H1 (cell line): Measurements from ENCODE around the gene POP7. TPM values are rescaled to one million over a fixed set of nuclear protein-coding genes. Genes with fewer than 3 reads are reported as not detected.

Experiments
- CTCF ChIA-PET: fragments of 300-600 bp; sonication (Branson Sonifier 250); formaldehyde crosslinking; loops from one replicate; lab custom pipeline; 2021; ENCODE audit not compliant: partially characterized antibody; lab: Charles Lee
- POLR2A ChIA-PET: fragments of 300-600 bp; sonication (Branson Sonifier 250); formaldehyde crosslinking; loops from one replicate; lab custom pipeline; 2021; ENCODE audit warnings: inconsistent platforms; ENCODE audit not compliant: partially characterized antibody; lab: Charles Lee
- DNase-seq, 2 experiments: peaks; one replicate each; pipeline versions ENCODE4 v3.0.0 to v3.0.0-alpha.2; 2010 to 2022; ENCODE audit warnings: low spot score in 2 of 2, low read depth in 1 of 2, mixed read lengths in 1 of 2
- FAIRE-seq: peaks from 2 replicates; lab custom pipeline; 2011; peaks lifted over from hg19 to GRCh38; lab: Jason Lieb, UNC
- H2AFZ ChIP-seq: 2 replicates; pipeline ENCODE4 v1.8.1; 2012; ENCODE audit warnings: low read length, inconsistent platforms
- H2AK5ac ChIP-seq: 2 replicates; pipeline ENCODE4 v1.6.1; 2013; ENCODE audit warnings: low read depth, low read length
- H2BK120ac ChIP-seq: replicated peaks from 2 replicates; pipeline ENCODE3; 2013; ENCODE audit warnings: low read depth, low read length, inconsistent platforms
- H2BK12ac ChIP-seq: 2 replicates; pipeline ENCODE4 v1.6.1; 2013; ENCODE audit warnings: low read depth, low read length
- H2BK15ac ChIP-seq: 2 replicates; pipeline ENCODE4 v1.6.1; 2013; ENCODE audit warnings: low read length
- H2BK20ac ChIP-seq: 2 replicates; pipeline ENCODE4 v1.6.1; 2013; ENCODE audit warnings: low read length
- H2BK5ac ChIP-seq: 2 replicates; pipeline ENCODE4 v1.6.1; 2013; ENCODE audit warnings: low read depth, low read length
- H3K14ac ChIP-seq: 2 replicates; pipeline ENCODE4 v1.6.1; 2013; ENCODE audit warnings: inconsistent platforms; ENCODE audit not compliant: insufficient read length
- H3K18ac ChIP-seq: 2 replicates; pipeline ENCODE4 v1.6.1; 2013; ENCODE audit warnings: low read length; ENCODE audit errors: extremely low read depth
- H3K23ac ChIP-seq: 2 replicates; pipeline ENCODE4 v1.6.1; 2013; ENCODE audit warnings: inconsistent platforms; ENCODE audit not compliant: insufficient read length
- H3K23me2 ChIP-seq: 2 replicates; pipeline ENCODE4 v1.6.1; 2013; ENCODE audit warnings: low read depth, low read length
- H3K27ac ChIP-seq: 2 replicates; pipeline ENCODE4 v1.6.1; 2011; ENCODE audit warnings: low read depth, low read length, inconsistent platforms
- H3K27me3 ChIP-seq, 4 experiments: replicated peaks in 1 of 4; 1 replicate in 1 of 4; 2 replicates in 3 of 4; pipeline versions ENCODE4 v1.6.1 to v1.8.1; 2011 to 2013; ENCODE audit warnings: low read length in 3 of 4, mild to moderate bottlenecking in 3 of 4, inconsistent platforms in 2 of 4, mixed read lengths in 2 of 4, moderate library complexity in 1 of 4; ENCODE audit not compliant: control insufficient read depth in 3 of 4, insufficient read depth in 3 of 4; ENCODE audit errors: extremely low read depth in 1 of 4
- H3K36me3 ChIP-seq, 4 experiments: 2 replicates each; pipeline versions ENCODE4 v1.6.1 to v1.8.1; 2011 to 2013; ENCODE audit warnings: mild to moderate bottlenecking in 4 of 4, low read length in 3 of 4, moderate library complexity in 2 of 4, control low read depth in 1 of 4, inconsistent platforms in 1 of 4; ENCODE audit not compliant: insufficient read depth in 4 of 4, control insufficient read depth in 2 of 4
- H3K4ac ChIP-seq: replicated peaks from 2 replicates; pipeline ENCODE3; 2013; ENCODE audit warnings: low read length, low read depth, mixed read lengths, inconsistent platforms; ENCODE audit not compliant: insufficient read length
- H3K4me1 ChIP-seq, 4 experiments: replicated peaks in 1 of 4; 1 replicate in 1 of 4; 2 replicates in 3 of 4; pipeline versions ENCODE4 v1.6.1 to v1.8.1; 2011 to 2013; ENCODE audit warnings: low read length in 3 of 4, inconsistent platforms in 2 of 4, mixed read lengths in 1 of 4; ENCODE audit not compliant: insufficient read depth in 4 of 4, control insufficient read depth in 3 of 4
- H3K4me2 ChIP-seq, 2 experiments: 2 replicates each; pipeline versions ENCODE4 v1.6.1 to v1.8.1; 2011 to 2013; ENCODE audit warnings: low read depth in 2 of 2, low read length in 2 of 2, control low read depth in 1 of 2, inconsistent platforms in 1 of 2, mild to moderate bottlenecking in 1 of 2; ENCODE audit not compliant: insufficient read depth in 1 of 2
- H3K4me3 ChIP-seq, 4 experiments: fragments of 200-600, 300-600 bp in 1 of 4; sonication (generic), shearing (Covaris generic), sonication (Bioruptor Twin) in 1 of 4; 2 replicates each; pipeline versions ENCODE4 v1.5.1 to v1.8.1; 2011 to 2016; ENCODE audit warnings: low read length in 4 of 4, low read depth in 3 of 4, control low read depth in 2 of 4, inconsistent platforms in 2 of 4, mild to moderate bottlenecking in 2 of 4, mixed read lengths in 1 of 4, moderate library complexity in 1 of 4; ENCODE audit not compliant: insufficient read depth in 2 of 4; ENCODE audit errors: extremely low read depth in 1 of 4
- H3K56ac ChIP-seq: replicated peaks from 2 replicates; pipeline ENCODE3; 2013; ENCODE audit warnings: low read depth, mild to moderate bottlenecking, mixed read lengths, low read length, inconsistent platforms; ENCODE audit not compliant: insufficient read length
- H3K79me1 ChIP-seq: 2 replicates; pipeline ENCODE4 v1.6.1; 2013; ENCODE audit warnings: low read depth, low read length, control low read depth
- H3K79me2 ChIP-seq, 2 experiments: 2 replicates each; pipeline versions ENCODE4 v1.6.1 to v1.8.1; 2012 to 2013; ENCODE audit warnings: low read length in 2 of 2, mild to moderate bottlenecking in 2 of 2, inconsistent platforms in 1 of 2; ENCODE audit not compliant: insufficient read depth in 2 of 2, control insufficient read depth in 1 of 2
- H3K9ac ChIP-seq, 4 experiments: replicated peaks in 1 of 4; 1 replicate in 1 of 4; 2 replicates in 3 of 4; pipeline versions ENCODE4 v1.6.1 to v1.8.1; 2011 to 2013; ENCODE audit warnings: low read depth in 3 of 4, low read length in 3 of 4, control low read depth in 2 of 4, mild to moderate bottlenecking in 2 of 4, moderate library complexity in 2 of 4, inconsistent platforms in 1 of 4; ENCODE audit errors: extremely low read depth in 1 of 4
- H3K9me3 ChIP-seq, 2 experiments: 2 replicates each; pipeline versions ENCODE4 v1.6.1 to v1.8.1; 2012 to 2013; ENCODE audit warnings: mild to moderate bottlenecking in 2 of 2, moderate library complexity in 2 of 2, control low read depth in 1 of 2, inconsistent platforms in 1 of 2, low read depth in 1 of 2, low read length in 1 of 2, mixed read lengths in 1 of 2; ENCODE audit not compliant: insufficient read depth in 2 of 2
- H4K20me1 ChIP-seq, 2 experiments: replicated peaks in 1 of 2; 2 replicates each; pipeline versions ENCODE3 to v1.8.1; 2011 to 2013; ENCODE audit warnings: inconsistent platforms in 2 of 2, low read length in 2 of 2, mild to moderate bottlenecking in 1 of 2; ENCODE audit not compliant: insufficient read depth in 2 of 2, control insufficient read depth in 1 of 2
- H4K5ac ChIP-seq: 2 replicates; pipeline ENCODE4 v1.6.1; 2013; ENCODE audit warnings: low read length, low read depth, mixed read lengths, inconsistent platforms; ENCODE audit not compliant: insufficient read length
- H4K8ac ChIP-seq: 2 replicates; pipeline ENCODE4 v1.8.0; 2013; ENCODE audit warnings: mild to moderate bottlenecking, moderate library complexity, low read length, inconsistent platforms; ENCODE audit not compliant: insufficient read depth; ENCODE audit errors: extremely low read depth
- H4K91ac ChIP-seq: replicated peaks from 2 replicates; pipeline ENCODE3; 2013; ENCODE audit warnings: low read length, mixed read lengths, inconsistent platforms; ENCODE audit not compliant: insufficient read length
- BCL11A ChIP-seq, 2 experiments: IDR thresholded peaks; one replicate each; pipeline ENCODE4 v1.6.1; 2011; ENCODE audit warnings: low read depth in 2 of 2, low read length in 2 of 2, mild to moderate bottlenecking in 2 of 2
- GTF2F1 ChIP-seq: IDR thresholded peaks from 2 replicates; pipeline ENCODE4 v1.6.1; 2012; ENCODE audit warnings: low read depth, low read length, improper control_type of control experiment, borderline replicate concordance
- POLR2A ChIP-seq, 2 experiments: IDR thresholded peaks; 1 replicate in 1 of 2; 2 replicates in 1 of 2; pipeline ENCODE4 v1.6.1; 2011; ENCODE audit warnings: low read depth in 2 of 2, low read length in 2 of 2, mild to moderate bottlenecking in 2 of 2; ENCODE audit errors: control extremely low read depth in 1 of 2
- POLR2AphosphoS5 ChIP-seq: IDR thresholded peaks from 2 replicates; pipeline ENCODE4 v1.6.1; 2011; ENCODE audit warnings: low read depth, low read length
- WGBS, 2 experiments: shearing (Covaris generic) in 1 of 2; methylation state at CpG; one replicate each; pipeline versions ENCODE4 v1.1.6 to v1.1.7; 2013 to 2015; ENCODE audit warnings: low lambda C conversion rate in 2 of 2, mixed read lengths in 2 of 2, inconsistent platforms in 1 of 2, low coverage in 1 of 2, missing lambda C conversion rate in 1 of 2; ENCODE audit not compliant: insufficient replicate concordance in 2 of 2, insufficient coverage in 1 of 2, insufficient read length in 1 of 2; ENCODE audit errors: extremely low coverage in 1 of 2, missing lambda C conversion rate in 1 of 2; 5-methylcytosine and 5-hydroxymethylcytosine counted together
- polyA plus RNA-seq, 7 experiments: library from polyadenylated mRNA; depleted of rRNA in 3 of 7; stranded (reverse) in 5 of 7; unstranded in 2 of 7; fragments of >200 nt in 5 of 7; fragments of 200-250 nt in 2 of 7; gene quantifications; 1 replicate in 5 of 7; 2 replicates in 1 of 7; 4 replicates in 1 of 7; pipeline versions ENCODE4 v1.2.1 to v1.2.3, GENCODE V29; 2011 to 2013; ENCODE audit warnings: missing spikeins in 2 of 7, mixed read lengths in 2 of 7
- total RNA-seq: library from RNA; stranded (reverse); fragmentation: NEBNext Ultra II Directional; extraction: Animal tissue kit (Norgen Biotek cat#: 25700); gene quantifications from 2 replicates; pipeline ENCODE4 v1.2.1, GENCODE V29; 2021

POP7 gene
- total and polyA plus RNA-seq, 2 of the 8 experiments (the other 6 are each of a cell fraction or from before 2014, with no cell fraction given), result 92.5 to 135 TPM

GRCh38 chr7:100677308-100678267 lies 28.3 kb upstream of the POP7 start:
- Histone ChIP-seq H2BK15ac (no peak overlapping the region), H3K9me3 (no peaks in the 10 kb centered on the region), H4K8ac (peak overlapping the region; percentile 75), H3K18ac (no peak overlapping the region), H3K27me3 (peaks cover 0 to 2% (median 1%) of the 10 kb centered on the region in 4 experiments; a peak in 3 of 7 replicates), H3K4me2 (no peak overlapping the region), H3K23ac (no peak overlapping the region), H4K91ac (no peak overlapping the region)
- no peak for TF ChIP-seq GTF2F1
- TF ChIP-seq POLR2A (IDR thresholded peaks at IDR 0.05; ENCODE audit: control extremely low read depth in 1 of 2, low read depth in 2 of 2, low read length in 2 of 2), result peak in 1 of 2 experiments; percentile 8; a peak in 1 of 3 replicates
- no peak for TF ChIP-seq BCL11A (IDR thresholded peaks at IDR 0.05; ENCODE audit: low read depth in 2 of 2, low read length in 2 of 2)
- 0 out of 2 replicates have a peak, but pooled peaks have one; percentile 37 for TF ChIP-seq POLR2AphosphoS5
- TF ChIP-seq, all 59 proteins: peak for 2
- Histone ChIP-seq H4K5ac (no peak overlapping the region), H3K27ac (no peak overlapping the region), H2AFZ (no peak overlapping the region), H3K56ac (no peak overlapping the region), H3K36me3 (peaks cover 9 to 59% (median 30%) of the 10 kb centered on the region in 4 experiments; a peak in 7 of 8 replicates), H3K4ac (no peak overlapping the region), H3K79me1 (peaks cover 3% of the 10 kb centered on the region), H3K14ac (no peak overlapping the region), H3K23me2 (peaks cover 11% of the 10 kb centered on the region; the same call in 1 of the 2 replicates), H4K20me1 (peaks cover 13 to 31% of the 10 kb centered on the region in 2 experiments), H2BK20ac (no peak overlapping the region), H3K79me2 (no peaks in the 10 kb centered on the region), H2AK5ac (no peak overlapping the region), H2BK12ac (no peak overlapping the region), H3K9ac (no peak overlapping the region), H3K4me1 (peaks cover 0 to 7% (median 4%) of the 10 kb centered on the region in 4 experiments; a peak in 6 of 7 replicates), H3K4me3 (no peak overlapping the region), H2BK120ac (no peak overlapping the region), H2BK5ac (peak overlapping the region; percentile 24)
- no peak for FAIRE-seq
- 93% methylated on average over 36 of the region's 36 CpGs; no CpG with 5 or more reads in 1 of the 2 experiments for WGBS, 2 experiments
- CTCF ChIA-PET, result interaction anchor here (1.0 to 20.7 kb wide), 8 partner anchors 9 to 64 kb away, joined by 3 to 254 read pairs (median 6); partner anchors contain the start of genes GIGYF1 and POP7
- POLR2A ChIA-PET, result interaction anchor here (0.6 to 10.3 kb wide), 25 partner anchors 12 to 197 kb away, joined by 3 to 257 read pairs (median 4); partner anchors contain the start of genes ACTL6B, EPO, FBXO24 and GIGYF1
- DNase-seq, result no peak
